Panc1 (cell line): Measurements from ENCODE around the gene TAAR9. TPM values are rescaled to one million over a fixed set of nuclear protein-coding genes. Genes with fewer than 3 reads are reported as not detected.

ENCODE experiments used
- ATAC-seq: fragments of 200-7000 bp; cut with Tn5 transposase; 2 replicates; pipeline ENCODE4 v1.9.1; 2020; ENCODE audit warnings: mild to moderate bottlenecking, moderate library complexity
- BruUV-seq: library from RNA; stranded (reverse); fragments of 400-500 nt; replicated peaks from 2 replicates; lab custom pipeline; 2021; lab: Mats Ljungman, UMichigan
- CTCF ChIA-PET: fragments of 300-600 bp; sonication (Branson Sonifier 250); formaldehyde crosslinking; loops from one replicate; lab custom pipeline; 2022; ENCODE audit warnings: antibody characterized with exemption; lab: Charles Lee
- POLR2A ChIA-PET: fragments of 300-600 bp; sonication (Branson Sonifier 250); formaldehyde crosslinking; loops from one replicate; lab custom pipeline; 2022; ENCODE audit warnings: antibody characterized with exemption; lab: Charles Lee
- DNase-seq: peaks from one replicate; pipeline ENCODE4 v3.0.0-alpha.2; 2010; ENCODE audit warnings: low read depth, low spot score
- H3K27ac ChIP-seq: 2 replicates; pipeline ENCODE4 v1.5.1; 2011; ENCODE audit warnings: mild to moderate bottlenecking, low read length, inconsistent platforms
- H3K27me3 ChIP-seq: fragments of 200-500 bp; sonication (Bioruptor generic); 2 replicates; pipeline ENCODE4 v1.6.0; 2014; ENCODE audit warnings: low read length, inconsistent platforms; ENCODE audit not compliant: control insufficient read depth, insufficient read depth
- H3K36me3 ChIP-seq: fragments of 200-500 bp; sonication (Bioruptor generic); 2 replicates; pipeline ENCODE4 v1.5.1; 2014; ENCODE audit warnings: inconsistent platforms, mild to moderate bottlenecking, low read length, moderate library complexity; ENCODE audit not compliant: control insufficient read depth, insufficient read depth
- H3K4me1 ChIP-seq: 2 replicates; pipeline ENCODE4 v1.5.1; 2011; ENCODE audit warnings: inconsistent platforms, mild to moderate bottlenecking, low read length, moderate library complexity; ENCODE audit not compliant: control insufficient read depth, insufficient read depth
- H3K4me3 ChIP-seq, 2 experiments: 2 replicates each; pipeline ENCODE4 v1.5.1; 2011 to 2012; ENCODE audit warnings: low read depth in 2 of 2, low read length in 2 of 2, mild to moderate bottlenecking in 2 of 2, inconsistent platforms in 1 of 2, moderate library complexity in 1 of 2
- H3K9me3 ChIP-seq: fragments of 200-500 bp; sonication (Bioruptor generic); 2 replicates; pipeline ENCODE4 v1.5.1; 2014; ENCODE audit warnings: low read depth, mild to moderate bottlenecking, inconsistent platforms, low read length, moderate library complexity; ENCODE audit not compliant: control insufficient read depth, insufficient read depth
- POLR2AphosphoS5 ChIP-seq: IDR thresholded peaks from 2 replicates; pipeline ENCODE4 v1.6.1; 2012; ENCODE audit warnings: mild to moderate bottlenecking, low read depth, low read length, moderate library complexity
- SIN3A ChIP-seq: IDR thresholded peaks from 2 replicates; pipeline ENCODE4 v1.6.1; 2012; ENCODE audit warnings: low read depth, mild to moderate bottlenecking, low read length, moderate library complexity, borderline replicate concordance; ENCODE audit not compliant: insufficient read depth
- TCF7L2 ChIP-seq: IDR thresholded peaks from 2 replicates; pipeline ENCODE4 v1.6.1; 2011; ENCODE audit warnings: mild to moderate bottlenecking, low read depth, low read length, inconsistent platforms
- in situ Hi-C: cut with HindIII; loops from 2 replicates; pipeline ENCODE4 v1.10.0; 2016; ENCODE audit warnings: low sequenced_read_pairs, low pct_unique_long_range_greater_than_20kb
- intact Hi-C: fragments of 100-400 bp; cut with micrococcal nuclease; formaldehyde crosslinking; loops from one replicate; pipeline ENCODE4 v1.10.0; 2022; ENCODE audit not compliant: unreplicated experiment
- total RNA-seq: library from RNA; stranded (reverse); gene quantifications from one replicate; pipeline ENCODE4 v1.2.1, GENCODE V29; 2021; ENCODE audit not compliant: unreplicated experiment
- TF ChIP-seq, protein P1 (sequence below), 2 experiments: IDR thresholded peaks; 2 replicates each; pipeline ENCODE4 v1.6.1; 2011 to 2012; ENCODE audit warnings: low read depth in 2 of 2, control low read depth in 1 of 2, low read length in 1 of 2, mild to moderate bottlenecking in 1 of 2, moderate library complexity in 1 of 2; ENCODE audit not compliant: insufficient read depth in 1 of 2
- TF ChIP-seq, protein P2 (sequence below): fragments of 450-650 bp; IDR thresholded peaks from 2 replicates; pipeline ENCODE4 v1.5.1; 2017; ENCODE audit warnings: mild to moderate bottlenecking

TAAR9 gene
- total RNA-seq, 1 experiment from 2014 or later = not detected

DNA sequence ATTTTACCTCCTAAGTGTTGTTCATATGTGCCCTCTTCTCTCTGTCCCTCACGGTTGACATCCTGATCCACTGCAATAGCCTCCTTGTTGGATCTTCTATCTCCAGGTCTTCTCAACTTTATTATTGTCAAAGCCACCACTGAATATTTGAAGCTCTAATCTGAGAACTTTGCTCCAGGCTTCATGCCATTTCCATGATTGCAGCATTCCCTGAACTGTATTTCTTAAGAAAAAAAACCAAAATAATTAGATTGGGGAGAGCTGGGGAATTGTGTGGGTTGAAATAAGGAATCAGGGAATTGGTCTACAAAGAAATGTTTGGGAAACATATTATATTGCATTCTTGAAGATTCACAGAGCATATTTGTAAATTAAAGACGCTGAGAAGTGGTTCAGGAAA is 22.7 kb upstream of the TAAR9 start:
- in situ Hi-C loops (no loop called here), intact Hi-C loops (no loop called here)
- H3K36me3 ChIP-seq = peaks cover 5% of the 10 kb centered on the region; the same call in 1 of the 2 replicates
- DNase-seq = no peak
- ChIA-PET POLR2A (no interaction called here), CTCF (no interaction called here)
- peaks cover 20% of the 10 kb centered on the region; the same call in 1 of the 2 replicates for H3K27me3 ChIP-seq
- no peak overlapping the region for H3K27ac ChIP-seq
- H3K9me3 ChIP-seq = no peaks in the 10 kb centered on the region
- TF ChIP-seq, protein P1, sequence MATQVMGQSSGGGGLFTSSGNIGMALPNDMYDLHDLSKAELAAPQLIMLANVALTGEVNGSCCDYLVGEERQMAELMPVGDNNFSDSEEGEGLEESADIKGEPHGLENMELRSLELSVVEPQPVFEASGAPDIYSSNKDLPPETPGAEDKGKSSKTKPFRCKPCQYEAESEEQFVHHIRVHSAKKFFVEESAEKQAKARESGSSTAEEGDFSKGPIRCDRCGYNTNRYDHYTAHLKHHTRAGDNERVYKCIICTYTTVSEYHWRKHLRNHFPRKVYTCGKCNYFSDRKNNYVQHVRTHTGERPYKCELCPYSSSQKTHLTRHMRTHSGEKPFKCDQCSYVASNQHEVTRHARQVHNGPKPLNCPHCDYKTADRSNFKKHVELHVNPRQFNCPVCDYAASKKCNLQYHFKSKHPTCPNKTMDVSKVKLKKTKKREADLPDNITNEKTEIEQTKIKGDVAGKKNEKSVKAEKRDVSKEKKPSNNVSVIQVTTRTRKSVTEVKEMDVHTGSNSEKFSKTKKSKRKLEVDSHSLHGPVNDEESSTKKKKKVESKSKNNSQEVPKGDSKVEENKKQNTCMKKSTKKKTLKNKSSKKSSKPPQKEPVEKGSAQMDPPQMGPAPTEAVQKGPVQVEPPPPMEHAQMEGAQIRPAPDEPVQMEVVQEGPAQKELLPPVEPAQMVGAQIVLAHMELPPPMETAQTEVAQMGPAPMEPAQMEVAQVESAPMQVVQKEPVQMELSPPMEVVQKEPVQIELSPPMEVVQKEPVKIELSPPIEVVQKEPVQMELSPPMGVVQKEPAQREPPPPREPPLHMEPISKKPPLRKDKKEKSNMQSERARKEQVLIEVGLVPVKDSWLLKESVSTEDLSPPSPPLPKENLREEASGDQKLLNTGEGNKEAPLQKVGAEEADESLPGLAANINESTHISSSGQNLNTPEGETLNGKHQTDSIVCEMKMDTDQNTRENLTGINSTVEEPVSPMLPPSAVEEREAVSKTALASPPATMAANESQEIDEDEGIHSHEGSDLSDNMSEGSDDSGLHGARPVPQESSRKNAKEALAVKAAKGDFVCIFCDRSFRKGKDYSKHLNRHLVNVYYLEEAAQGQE (IDR thresholded peaks at IDR 0.05; ENCODE audit: insufficient read depth in 1 of 2, low read depth in 2 of 2, low read length in 1 of 2) = no peak
- TF ChIP-seq SIN3A (no peak), TCF7L2 (no peak), POLR2AphosphoS5 (no peak)
- ATAC-seq = no peak
- peaks cover 20% of the 10 kb centered on the region for H3K4me1 ChIP-seq
- no peak overlapping the region for H3K4me3 ChIP-seq
- no TSS peak for BruUV-seq

DNA sequence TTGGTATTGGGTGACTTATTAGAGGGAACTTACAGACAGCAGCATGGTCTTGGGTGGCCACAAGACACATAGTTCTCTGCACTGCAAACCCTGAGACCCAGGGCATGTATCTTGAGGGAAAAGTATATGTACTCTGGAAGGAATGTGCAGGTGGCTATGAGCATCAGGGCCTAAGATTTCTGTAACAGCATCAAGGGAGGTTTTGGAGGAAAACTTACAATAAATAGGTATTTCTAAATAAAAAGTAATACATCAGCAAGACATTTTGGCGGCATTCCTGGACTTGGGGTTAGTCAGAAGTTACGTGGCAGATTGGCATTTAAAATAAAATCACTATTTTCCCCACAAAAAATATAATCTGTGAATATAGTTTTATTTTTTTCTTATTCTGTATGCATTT is 17.1 kb upstream of the TAAR9 start:
- ChIA-PET POLR2A (no interaction called here), CTCF (no interaction called here)
- BruUV-seq = no TSS peak
- Histone ChIP-seq H3K27me3 (peaks cover 11% of the 10 kb centered on the region; the same call in 1 of the 2 replicates), H3K4me3 (no peak overlapping the region), H3K9me3 (no peaks in the 10 kb centered on the region), H3K36me3 (no peaks in the 10 kb centered on the region; the same call in 1 of the 2 replicates), H3K27ac (no peak overlapping the region), H3K4me1 (no peaks in the 10 kb centered on the region)
- DNase-seq = no peak
- TF ChIP-seq POLR2AphosphoS5 = no peak
- TF ChIP-seq, protein P1 (IDR thresholded peaks at IDR 0.05; ENCODE audit: insufficient read depth in 1 of 2, low read depth in 2 of 2, low read length in 1 of 2) = no peak
- TF ChIP-seq, protein P2, sequence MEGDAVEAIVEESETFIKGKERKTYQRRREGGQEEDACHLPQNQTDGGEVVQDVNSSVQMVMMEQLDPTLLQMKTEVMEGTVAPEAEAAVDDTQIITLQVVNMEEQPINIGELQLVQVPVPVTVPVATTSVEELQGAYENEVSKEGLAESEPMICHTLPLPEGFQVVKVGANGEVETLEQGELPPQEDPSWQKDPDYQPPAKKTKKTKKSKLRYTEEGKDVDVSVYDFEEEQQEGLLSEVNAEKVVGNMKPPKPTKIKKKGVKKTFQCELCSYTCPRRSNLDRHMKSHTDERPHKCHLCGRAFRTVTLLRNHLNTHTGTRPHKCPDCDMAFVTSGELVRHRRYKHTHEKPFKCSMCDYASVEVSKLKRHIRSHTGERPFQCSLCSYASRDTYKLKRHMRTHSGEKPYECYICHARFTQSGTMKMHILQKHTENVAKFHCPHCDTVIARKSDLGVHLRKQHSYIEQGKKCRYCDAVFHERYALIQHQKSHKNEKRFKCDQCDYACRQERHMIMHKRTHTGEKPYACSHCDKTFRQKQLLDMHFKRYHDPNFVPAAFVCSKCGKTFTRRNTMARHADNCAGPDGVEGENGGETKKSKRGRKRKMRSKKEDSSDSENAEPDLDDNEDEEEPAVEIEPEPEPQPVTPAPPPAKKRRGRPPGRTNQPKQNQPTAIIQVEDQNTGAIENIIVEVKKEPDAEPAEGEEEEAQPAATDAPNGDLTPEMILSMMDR = no peak
- intact Hi-C loops (no loop called here), in situ Hi-C loops (no loop called here)
- no peak for ATAC-seq
